ENCODE measurements around the gene SCTR. TPM values are rescaled to one million over a fixed set of nuclear protein-coding genes. Genes with fewer than 3 reads are reported as not detected.

SCTR gene
- total and polyA plus RNA-seq, 4 donors: 4.6 to 42.7 (median 28.0) TPM

- peaks cover 0 to 19% (median 14%) of the 10 kb centered on the region in 5 donors for H3K4me1 ChIP-seq (ENCODE audit: control insufficient read depth in 5 of 5, insufficient read depth in 5 of 5, low read length in 5 of 5)
- no peaks in the 10 kb centered on the region for H3K36me3 ChIP-seq (ENCODE audit: control insufficient read depth in 4 of 4, insufficient read depth in 4 of 4, low read length in 4 of 4)
- TF ChIP-seq CTCF (IDR thresholded peaks at IDR 0.05; ENCODE audit: control extremely low read depth, extremely low read depth): no peak
- DNase-seq (peak in 1 of 3 donors; percentile 25), ATAC-seq (ENCODE audit: insufficient read depth, low FRiP score) (no peak)
- no peak overlapping the region for H3K9ac ChIP-seq (ENCODE audit: insufficient read depth in 1 of 2, low read length in 2 of 2)
- no peaks in the 10 kb centered on the region for H3K9me3 ChIP-seq (ENCODE audit: control insufficient read depth in 4 of 4, insufficient read depth in 3 of 4, low read length in 3 of 4)
- WGBS, 2 donors: 64 to 81% methylated on average over 2 of the region's 2 CpGs
- H3K27me3 ChIP-seq (ENCODE audit: control insufficient read depth in 3 of 3, insufficient read depth in 3 of 3, low read length in 2 of 3): peaks cover 0 to 7% (median 0%) of the 10 kb centered on the region in 3 donors
- no peak overlapping the region for H3K27ac ChIP-seq (ENCODE audit: low read depth in 1 of 2, low read length in 1 of 2)
- no peak overlapping the region for H3K4me3 ChIP-seq
Measured at GRCh38 chr2:119550346-119550745, 26.1 kb upstream of the SCTR start.

- H3K9me3 ChIP-seq (ENCODE audit: control insufficient read depth in 4 of 4, insufficient read depth in 3 of 4, low read length in 3 of 4): no peaks in the 10 kb centered on the region
- H3K27me3 ChIP-seq (ENCODE audit: control insufficient read depth in 3 of 3, insufficient read depth in 3 of 3, low read length in 2 of 3): peaks cover 0 to 7% (median 0%) of the 10 kb centered on the region in 3 donors
- no peaks in the 10 kb centered on the region for H3K36me3 ChIP-seq (ENCODE audit: control insufficient read depth in 4 of 4, insufficient read depth in 4 of 4, low read length in 4 of 4)
- 69 to 72% methylated on average over 1 of the region's 1 CpG for WGBS, 2 donors
- peak overlapping the region in 1 of 2 donors; percentile 58 for H3K27ac ChIP-seq (ENCODE audit: low read depth in 1 of 2, low read length in 1 of 2)
- TF ChIP-seq CTCF (IDR thresholded peaks at IDR 0.05; ENCODE audit: control extremely low read depth, extremely low read depth): no peak
- DNase-seq: no peak
- no peak for ATAC-seq (ENCODE audit: insufficient read depth, low FRiP score)
- peaks cover 0 to 29% (median 15%) of the 10 kb centered on the region in 5 donors for H3K4me1 ChIP-seq (ENCODE audit: control insufficient read depth in 5 of 5, insufficient read depth in 5 of 5, low read length in 5 of 5)
- H3K4me3 ChIP-seq: no peak overlapping the region
- no peak overlapping the region for H3K9ac ChIP-seq (ENCODE audit: insufficient read depth in 1 of 2, low read length in 2 of 2)
Measured at GRCh38 chr2:119549241-119549640, 25.0 kb upstream of the SCTR start.

GRCh38 chr2:119548516-119549120, 24.3 kb upstream of the SCTR start:
- 72 to 88% methylated on average over 2 of the region's 2 CpGs for WGBS, 2 donors
- Histone ChIP-seq H3K27me3 (ENCODE audit: control insufficient read depth in 3 of 3, insufficient read depth in 3 of 3, low read length in 2 of 3) (peaks cover 0 to 8% (median 0%) of the 10 kb centered on the region in 3 donors), H3K9me3 (ENCODE audit: control insufficient read depth in 4 of 4, insufficient read depth in 3 of 4, low read length in 3 of 4) (no peaks in the 10 kb centered on the region), H3K4me1 (ENCODE audit: control insufficient read depth in 5 of 5, insufficient read depth in 5 of 5, low read length in 5 of 5) (peaks cover 0 to 33% (median 17%) of the 10 kb centered on the region in 5 donors), H3K4me3 (no peak overlapping the region), H3K9ac (ENCODE audit: insufficient read depth in 1 of 2, low read length in 2 of 2) (no peak overlapping the region), H3K27ac (ENCODE audit: low read depth in 1 of 2, low read length in 1 of 2) (no peak overlapping the region), H3K36me3 (ENCODE audit: control insufficient read depth in 4 of 4, insufficient read depth in 4 of 4, low read length in 4 of 4) (no peaks in the 10 kb centered on the region)
- DNase-seq (no peak), ATAC-seq (ENCODE audit: insufficient read depth, low FRiP score) (no peak)
- no peak for TF ChIP-seq CTCF (IDR thresholded peaks at IDR 0.05; ENCODE audit: control extremely low read depth, extremely low read depth)

GRCh38 chr2:119546447-119546767, 22.1 kb upstream of the SCTR start:
- Histone ChIP-seq H3K9ac (ENCODE audit: insufficient read depth in 1 of 2, low read length in 2 of 2) (no peak overlapping the region), H3K36me3 (ENCODE audit: control insufficient read depth in 4 of 4, insufficient read depth in 4 of 4, low read length in 4 of 4) (no peaks in the 10 kb centered on the region), H3K4me3 (no peak overlapping the region), H3K9me3 (ENCODE audit: control insufficient read depth in 4 of 4, insufficient read depth in 3 of 4, low read length in 3 of 4) (no peaks in the 10 kb centered on the region), H3K27ac (ENCODE audit: low read depth in 1 of 2, low read length in 1 of 2) (peak overlapping the region in 1 of 2 donors; percentile 71), H3K4me1 (ENCODE audit: control insufficient read depth in 5 of 5, insufficient read depth in 5 of 5, low read length in 5 of 5) (peaks cover 0 to 33% (median 17%) of the 10 kb centered on the region in 5 donors), H3K27me3 (ENCODE audit: control insufficient read depth in 3 of 3, insufficient read depth in 3 of 3, low read length in 2 of 3) (peaks cover 0 to 11% (median 0%) of the 10 kb centered on the region in 3 donors)
- no peak for TF ChIP-seq CTCF (IDR thresholded peaks at IDR 0.05; ENCODE audit: control extremely low read depth, extremely low read depth)
- ATAC-seq (ENCODE audit: insufficient read depth, low FRiP score) (no peak), DNase-seq (peak; percentile 86 to 96 (median 93))
- 86 to 91% methylated on average over 1 of the region's 1 CpG for WGBS, 2 donors

Data from lung (tissue), 12 donors.